ENCODE data around the gene MS4A15. TPM values are rescaled to one million over a fixed set of nuclear protein-coding genes. Genes with fewer than 3 reads are reported as not detected.

The MS4A15 gene
- total RNA-seq, 1 donor from 2014 or later = not detected

DNA sequence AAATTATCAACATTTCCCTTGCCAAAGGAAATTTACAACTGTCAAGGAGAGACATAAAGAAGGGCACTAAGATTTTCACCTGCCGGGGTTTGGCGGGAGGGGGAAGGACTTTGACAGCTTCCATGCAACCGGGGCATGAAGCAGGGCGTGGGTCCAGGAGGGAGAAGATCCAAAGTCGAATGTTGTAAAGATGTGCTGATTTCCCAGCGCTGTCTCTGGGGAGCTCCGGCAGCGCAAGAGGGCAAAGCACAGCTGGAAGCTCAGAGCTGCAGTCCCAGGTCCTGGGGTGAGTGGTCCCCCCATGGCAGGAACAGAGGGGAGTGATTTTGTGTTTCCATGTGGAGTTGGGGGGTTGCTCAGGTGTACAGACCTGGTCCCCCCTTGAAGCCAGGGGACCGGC lies 28.5 kb downstream of the MS4A15 start, which contains the start of gene MS4A10:
Gene MS4A10 (plus strand): TSS at position 198 of the 400 bp plus-strand sequence. CDS start 5,003 bp downstream, outside the sequence.
- DNase-seq (ENCODE audit: low read depth) (no peak), FAIRE-seq (no peak)
- Histone ChIP-seq H3K27me3 (ENCODE audit: control insufficient read depth, insufficient read depth, low read length) (peaks cover under 1% of the 10 kb centered on the region), H3K4me3 (ENCODE audit: low read depth, low read length) (no peak within 1 kb of the TSS), H3K36me3 (ENCODE audit: control insufficient read depth, insufficient read depth, low read length) (no peaks in the 10 kb centered on the region)
- no peak for TF ChIP-seq CTCF (IDR thresholded peaks at IDR 0.05; ENCODE audit: insufficient read depth, low read length, severe bottlenecking)

GRCh38 chr11:60785806-60786361 lies 29.2 kb downstream of the MS4A15 start:
- DNase-seq (ENCODE audit: low read depth) (no peak), FAIRE-seq (no peak)
- Histone ChIP-seq H3K4me3 (ENCODE audit: low read depth, low read length) (no peak overlapping the region), H3K36me3 (ENCODE audit: control insufficient read depth, insufficient read depth, low read length) (no peaks in the 10 kb centered on the region), H3K27me3 (ENCODE audit: control insufficient read depth, insufficient read depth, low read length) (no peaks in the 10 kb centered on the region)
- no peak for TF ChIP-seq CTCF (IDR thresholded peaks at IDR 0.05; ENCODE audit: insufficient read depth, low read length, severe bottlenecking)

GRCh38 chr11:60786811-60787567 lies 30.3 kb downstream of the MS4A15 start:
- TF ChIP-seq CTCF (IDR thresholded peaks at IDR 0.05; ENCODE audit: insufficient read depth, low read length, severe bottlenecking) = no peak
- H3K4me3 ChIP-seq (ENCODE audit: low read depth, low read length) = no peak overlapping the region
- DNase-seq (ENCODE audit: low read depth) = peak; percentile 48
- no peak for FAIRE-seq
- H3K36me3 ChIP-seq (ENCODE audit: control insufficient read depth, insufficient read depth, low read length) = no peaks in the 10 kb centered on the region
- H3K27me3 ChIP-seq (ENCODE audit: control insufficient read depth, insufficient read depth, low read length) = no peaks in the 10 kb centered on the region

DNA sequence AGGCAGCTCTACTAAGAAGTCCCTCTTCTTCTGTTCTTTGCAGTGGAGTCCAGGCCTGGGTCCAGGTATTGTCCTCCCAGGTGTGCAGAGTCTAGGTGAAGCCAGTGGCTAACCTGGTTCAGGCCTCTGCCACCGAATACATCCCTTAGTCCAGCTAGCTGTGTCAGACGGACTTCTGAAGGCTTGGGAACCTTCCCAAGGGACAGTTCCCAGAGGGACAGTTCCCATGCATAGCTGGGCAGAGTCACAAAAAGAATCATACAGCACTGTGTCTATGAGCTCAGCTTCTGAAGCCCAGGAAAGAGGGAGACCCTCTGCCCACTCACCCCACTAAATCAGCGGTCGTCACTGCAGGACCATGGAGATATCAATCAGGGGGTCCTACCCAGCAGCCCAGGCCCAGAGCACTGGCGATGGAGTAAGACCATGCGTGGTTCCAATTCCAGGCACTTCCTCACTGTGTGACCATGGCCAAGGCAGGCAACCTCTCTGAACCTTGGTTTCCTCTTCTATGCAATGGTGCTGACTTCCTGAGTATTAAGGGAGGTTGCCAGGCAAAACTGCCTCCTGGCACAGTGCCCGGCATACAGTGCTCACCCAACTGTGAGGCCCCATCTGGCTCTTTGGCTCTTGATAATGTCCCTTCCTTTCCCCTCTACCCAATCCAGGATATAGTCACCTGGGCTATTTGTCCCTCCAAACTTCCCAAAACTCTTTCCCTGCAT lies 31.9 kb downstream of the MS4A15 start:
- no peak for FAIRE-seq

DNA sequence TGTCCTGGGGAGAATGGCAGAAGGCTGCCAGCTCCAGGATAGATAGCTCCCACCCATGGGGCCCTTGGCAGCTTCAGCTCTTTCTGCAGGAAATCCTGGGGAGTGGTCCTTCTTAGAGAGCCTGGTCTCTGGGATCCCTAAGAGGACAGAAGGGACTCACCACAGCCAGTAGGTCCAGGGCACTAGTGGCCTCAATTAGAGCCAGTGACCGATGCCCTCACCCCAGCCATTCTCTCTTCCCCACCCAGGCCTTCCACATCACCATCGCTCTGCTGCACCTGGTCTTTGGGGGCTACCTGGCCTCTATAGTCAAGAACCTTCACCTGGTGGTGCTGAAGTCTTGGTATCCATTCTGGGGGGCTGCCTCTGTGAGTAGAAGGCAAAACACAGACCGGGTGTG lies 34.1 kb downstream of the MS4A15 start:
- TF ChIP-seq CTCF (IDR thresholded peaks at IDR 0.05; ENCODE audit: insufficient read depth, low read length, severe bottlenecking) = no peak
- no peaks in the 10 kb centered on the region for H3K36me3 ChIP-seq (ENCODE audit: control insufficient read depth, insufficient read depth, low read length)
- no peak for DNase-seq (ENCODE audit: low read depth)
- FAIRE-seq = no peak
- H3K4me3 ChIP-seq (ENCODE audit: low read depth, low read length) = no peak overlapping the region
- no peaks in the 10 kb centered on the region for H3K27me3 ChIP-seq (ENCODE audit: control insufficient read depth, insufficient read depth, low read length)

More for the DNA sequence above, 31.9 kb downstream of the MS4A15 start:
- Histone ChIP-seq H3K36me3 (ENCODE audit: control insufficient read depth, insufficient read depth, low read length) (no peaks in the 10 kb centered on the region), H3K27me3 (ENCODE audit: control insufficient read depth, insufficient read depth, low read length) (no peaks in the 10 kb centered on the region), H3K4me3 (ENCODE audit: low read depth, low read length) (no peak overlapping the region)
- no peak for DNase-seq (ENCODE audit: low read depth)
- no peak for TF ChIP-seq CTCF (IDR thresholded peaks at IDR 0.05; ENCODE audit: insufficient read depth, low read length, severe bottlenecking)

Data from bronchial epithelial cell (primary cell).